Right atrium auricular region (tissue), 2 donors: ENCODE measurements around the gene OAS3. TPM values are rescaled to one million over a fixed set of nuclear protein-coding genes. Genes with fewer than 3 reads are reported as not detected.

ENCODE experiments used
- DNase-seq: peaks from one replicate; pipeline ENCODE4 v3.0.0-alpha.2; 2019; ENCODE audit warnings: low spot score
- H3K27ac ChIP-seq, 2 donors: fragments of 200-600 bp; sonication (generic); 1 replicate in 1 of 2; 2 replicates in 1 of 2; pipeline ENCODE4 v1.5.1; 2016 to 2019
- H3K27me3 ChIP-seq, 2 donors: fragments of 200-600 bp; sonication (generic); one replicate each; pipeline versions ENCODE4 v1.5.1 to v1.6.0; 2017 to 2019
- H3K36me3 ChIP-seq: fragments of 200-600 bp; sonication (generic); one replicate; pipeline ENCODE4 v1.5.1; 2016
- H3K4me1 ChIP-seq, 2 donors: fragments of 200-600 bp; sonication (generic); one replicate each; pipeline versions ENCODE4 v1.5.1 to v1.6.0; 2017 to 2019
- H3K4me3 ChIP-seq, 2 donors: fragments of 200-600 bp; sonication (generic); 1 replicate in 1 of 2; 2 replicates in 1 of 2; pipeline ENCODE4 v1.5.1; 2017 to 2019; ENCODE audit warnings: mild to moderate bottlenecking in 1 of 2, moderate library complexity in 1 of 2
- H3K9me3 ChIP-seq, 2 donors: fragments of 200-600 bp; sonication (generic); one replicate each; pipeline ENCODE4 v1.5.1; 2019
- total RNA-seq, 2 donors: library from RNA; depleted of rRNA; stranded (reverse); fragments of >200 nt; gene quantifications; one replicate each; pipeline ENCODE4 v1.1.0, GENCODE V29; 2016
- TF ChIP-seq, protein P1 (sequence below), 2 donors: fragments of 200-600 bp; sonication (generic); IDR thresholded peaks; one replicate each; pipeline ENCODE4 v1.5.1; 2019; ENCODE audit warnings: antibody characterized with exemption in 2 of 2

OAS3 gene
- total RNA-seq, 2 donors from 2014 or later = 2.7 to 5.8 TPM

DNA sequence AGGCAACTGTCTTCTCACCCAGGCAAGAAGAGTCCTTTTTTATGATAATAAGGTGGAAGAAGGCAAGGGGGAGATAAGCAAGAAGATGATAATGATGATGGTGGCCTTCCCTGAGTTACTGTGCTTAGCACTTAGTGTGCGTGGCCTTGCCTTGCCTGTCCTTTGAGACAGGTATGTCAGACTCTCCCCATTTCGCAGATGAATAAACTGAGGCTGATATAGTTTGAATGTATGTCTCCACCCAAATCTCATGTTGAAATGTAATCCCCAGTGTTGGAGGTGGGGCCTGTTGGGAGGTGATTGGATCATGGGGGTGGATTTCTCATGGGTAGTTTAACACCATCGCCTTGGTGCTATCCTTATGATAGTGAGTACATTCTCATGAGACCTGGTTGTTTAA lies 8.6 kb upstream of the OAS3 start:
- no peaks in the 10 kb centered on the region for H3K27me3 ChIP-seq
- TF ChIP-seq, protein P1, sequence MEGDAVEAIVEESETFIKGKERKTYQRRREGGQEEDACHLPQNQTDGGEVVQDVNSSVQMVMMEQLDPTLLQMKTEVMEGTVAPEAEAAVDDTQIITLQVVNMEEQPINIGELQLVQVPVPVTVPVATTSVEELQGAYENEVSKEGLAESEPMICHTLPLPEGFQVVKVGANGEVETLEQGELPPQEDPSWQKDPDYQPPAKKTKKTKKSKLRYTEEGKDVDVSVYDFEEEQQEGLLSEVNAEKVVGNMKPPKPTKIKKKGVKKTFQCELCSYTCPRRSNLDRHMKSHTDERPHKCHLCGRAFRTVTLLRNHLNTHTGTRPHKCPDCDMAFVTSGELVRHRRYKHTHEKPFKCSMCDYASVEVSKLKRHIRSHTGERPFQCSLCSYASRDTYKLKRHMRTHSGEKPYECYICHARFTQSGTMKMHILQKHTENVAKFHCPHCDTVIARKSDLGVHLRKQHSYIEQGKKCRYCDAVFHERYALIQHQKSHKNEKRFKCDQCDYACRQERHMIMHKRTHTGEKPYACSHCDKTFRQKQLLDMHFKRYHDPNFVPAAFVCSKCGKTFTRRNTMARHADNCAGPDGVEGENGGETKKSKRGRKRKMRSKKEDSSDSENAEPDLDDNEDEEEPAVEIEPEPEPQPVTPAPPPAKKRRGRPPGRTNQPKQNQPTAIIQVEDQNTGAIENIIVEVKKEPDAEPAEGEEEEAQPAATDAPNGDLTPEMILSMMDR (IDR thresholded peaks at IDR 0.05) = no peak
- no peak overlapping the region for H3K27ac ChIP-seq
- peaks cover 0 to 3% of the 10 kb centered on the region in 2 donors for H3K9me3 ChIP-seq
- no peaks in the 10 kb centered on the region for H3K4me1 ChIP-seq
- H3K4me3 ChIP-seq = no peak overlapping the region
- DNase-seq = no peak
- no peaks in the 10 kb centered on the region for H3K36me3 ChIP-seq

DNA sequence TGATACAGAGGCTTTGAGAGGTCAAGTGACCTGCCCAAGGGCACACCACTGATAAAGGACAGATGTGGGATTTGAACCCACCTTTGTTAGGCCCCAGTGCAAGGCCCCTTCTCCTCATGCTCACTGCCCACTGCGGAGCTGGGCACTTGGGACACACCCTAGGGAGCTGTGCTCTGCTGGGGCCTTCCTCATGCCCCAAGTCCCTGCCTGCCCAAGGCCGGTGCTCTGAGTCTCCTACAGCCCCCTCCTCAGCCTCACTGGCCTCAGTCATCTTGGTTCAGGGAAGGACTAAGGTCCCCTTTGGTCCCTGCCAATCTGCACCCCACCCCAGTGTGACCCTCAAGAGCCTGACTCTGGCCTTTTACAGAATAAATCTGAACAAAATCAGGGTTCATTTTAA lies 7.9 kb upstream of the OAS3 start:
- Histone ChIP-seq H3K36me3 (no peaks in the 10 kb centered on the region), H3K27ac (no peak overlapping the region), H3K4me1 (no peaks in the 10 kb centered on the region), H3K9me3 (peaks cover 0 to 3% of the 10 kb centered on the region in 2 donors), H3K4me3 (no peak overlapping the region), H3K27me3 (no peaks in the 10 kb centered on the region)
- TF ChIP-seq, protein P1 (IDR thresholded peaks at IDR 0.05) = no peak
- DNase-seq = no peak

DNA sequence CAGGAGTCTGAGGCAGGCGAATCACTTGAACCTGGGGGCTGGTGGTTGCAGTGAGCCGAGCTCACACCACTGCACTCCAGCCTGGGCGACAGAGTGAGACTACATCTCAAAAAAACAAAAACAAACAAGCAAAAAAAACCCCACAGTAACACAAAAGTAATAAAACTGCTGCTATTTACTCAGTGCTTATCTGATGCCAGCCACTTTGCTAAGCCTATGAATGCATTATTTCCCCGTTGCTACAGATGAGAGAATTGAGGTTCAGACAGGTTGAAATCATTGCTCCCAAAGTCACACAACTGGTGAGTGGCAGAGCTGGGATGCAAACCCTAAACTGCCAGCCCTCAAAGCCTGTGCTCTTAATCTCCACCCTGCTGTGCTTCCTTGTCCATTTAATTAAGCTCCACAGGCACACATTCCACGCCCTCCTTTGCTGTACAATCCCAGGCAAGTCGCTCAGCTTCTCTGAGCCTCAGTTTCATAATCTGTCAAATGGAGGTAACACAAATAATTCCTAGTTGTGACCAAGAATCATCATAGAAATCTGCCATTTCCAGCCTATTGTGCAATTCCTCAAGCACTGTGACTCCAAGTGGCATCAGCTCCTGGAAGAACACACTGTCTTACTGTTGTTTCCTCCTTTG lies 5.7 kb upstream of the OAS3 start:
- H3K4me1 ChIP-seq = no peaks in the 10 kb centered on the region
- H3K36me3 ChIP-seq = no peaks in the 10 kb centered on the region
- DNase-seq = no peak
- H3K27ac ChIP-seq = no peak overlapping the region
- no peak overlapping the region for H3K4me3 ChIP-seq
- TF ChIP-seq, protein P1 (IDR thresholded peaks at IDR 0.05) = no peak
- H3K27me3 ChIP-seq = no peaks in the 10 kb centered on the region
- peaks cover 0 to under 1% of the 10 kb centered on the region in 2 donors for H3K9me3 ChIP-seq

DNA sequence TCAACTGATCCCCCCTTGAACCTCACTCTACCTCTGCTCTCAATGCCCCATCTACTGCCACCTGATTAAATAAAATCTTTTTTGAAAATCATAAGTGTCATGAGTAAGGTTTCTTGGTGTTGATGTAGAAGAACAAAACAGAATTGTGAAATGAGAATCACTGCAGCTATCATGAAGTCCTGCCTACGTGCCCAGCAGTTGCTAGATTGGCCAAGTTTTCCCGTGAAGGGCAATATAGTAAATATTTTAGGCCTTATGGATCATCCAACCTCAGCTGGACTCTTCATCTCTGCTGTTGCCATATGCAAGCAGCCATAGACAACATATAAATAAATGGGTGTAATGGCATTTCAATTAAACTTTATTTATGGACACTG lies 5.2 kb upstream of the OAS3 start:
- Histone ChIP-seq H3K9me3 (no peaks in the 10 kb centered on the region), H3K27me3 (no peaks in the 10 kb centered on the region), H3K27ac (no peak overlapping the region)

DNA sequence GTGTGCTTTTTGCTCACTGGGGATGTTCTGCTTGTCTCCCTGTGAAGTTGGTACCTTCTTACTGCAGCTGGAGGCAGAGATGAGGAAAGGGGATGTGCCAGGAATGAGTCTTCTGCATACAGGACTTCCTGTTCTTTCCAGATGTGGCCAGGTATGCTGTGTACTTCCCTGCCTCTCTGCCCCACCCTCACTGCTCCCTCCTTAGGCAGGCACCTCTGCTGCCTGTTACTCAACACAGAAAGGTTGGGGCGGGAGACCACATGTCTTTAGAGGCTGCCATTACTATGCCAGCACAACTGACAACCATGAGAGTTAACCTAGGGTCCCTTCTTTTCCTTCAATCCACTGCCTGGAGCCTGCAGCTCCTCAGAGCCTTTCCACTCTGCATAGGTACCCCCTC lies 2.0 kb upstream of the OAS3 start:
- H3K4me3 ChIP-seq = no peak overlapping the region
- H3K9me3 ChIP-seq = no peaks in the 10 kb centered on the region
- no peak overlapping the region for H3K27ac ChIP-seq

More for the DNA sequence above, 5.2 kb upstream of the OAS3 start:
- DNase-seq = no peak
- H3K4me1 ChIP-seq = no peaks in the 10 kb centered on the region
- no peaks in the 10 kb centered on the region for H3K36me3 ChIP-seq
- no peak overlapping the region for H3K4me3 ChIP-seq
- TF ChIP-seq, protein P1 (IDR thresholded peaks at IDR 0.05) = no peak

More for the DNA sequence above, 2.0 kb upstream of the OAS3 start:
- H3K4me1 ChIP-seq = peaks cover 0 to 22% of the 10 kb centered on the region in 2 donors
- no peaks in the 10 kb centered on the region for H3K36me3 ChIP-seq
- H3K27me3 ChIP-seq = no peaks in the 10 kb centered on the region
- DNase-seq = no peak
- TF ChIP-seq, protein P1 (IDR thresholded peaks at IDR 0.05) = no peak
